ENCODE measurements around the gene PSTPIP1. TPM values are rescaled to one million over a fixed set of nuclear protein-coding genes. Genes with fewer than 3 reads are reported as not detected.
"Not testable (repeated sequence)": the region's sequence is repeated elsewhere in the genome, so short reads cannot be mapped to it uniquely, and the experiment has no call there.

Gene PSTPIP1
- total RNA-seq, 2 donors from 2014 or later: 3.3 to 3.6 TPM

- Histone ChIP-seq H3K27me3 (no peaks in the 10 kb centered on the region), H3K4me1 (no peaks in the 10 kb centered on the region), H3K4me3 (no peak overlapping the region), H3K27ac (peak overlapping the region in 3 of 4 donors; percentile 59 to 73 (median 67)), H3K36me3 (replicated peaks in 1 of 2; ENCODE audit: insufficient read depth in 1 of 2, low read depth in 2 of 2) (no peaks in the 10 kb centered on the region), H3K9me3 (no peaks in the 10 kb centered on the region)
- TF ChIP-seq POLR2A (IDR thresholded peaks at IDR 0.05) (no peak), CTCF (IDR thresholded peaks at IDR 0.05) (no peak)
- ATAC-seq: peak; percentile 72
- 23 to 27% methylated on average over 5 of the region's 5 CpGs for WGBS, 2 donors
- no peak for DNase-seq
- intact Hi-C loops (cut with DNase I): no loop called here
Observed at GRCh38 chr15:76964157-76964556, 30.8 kb upstream of the PSTPIP1 start.

GRCh38 chr15:76966051-76966450 is 28.9 kb upstream of the PSTPIP1 start:
- H3K27me3 ChIP-seq; H3K27ac ChIP-seq; intact Hi-C loops (cut with DNase I); H3K36me3 ChIP-seq (replicated peaks in 1 of 2; ENCODE audit: insufficient read depth in 1 of 2, low read depth in 2 of 2); H3K4me1 ChIP-seq; DNase-seq; H3K9me3 ChIP-seq; H3K4me3 ChIP-seq; ATAC-seq: not testable (repeated sequence)
- WGBS, 2 donors: 81 to 85% methylated on average over 7 of the region's 7 CpGs

- no peaks in the 10 kb centered on the region for H3K9me3 ChIP-seq
- WGBS, 2 donors: 53 to 61% methylated on average over 4 of the region's 4 CpGs
- H3K4me1 ChIP-seq: no peaks in the 10 kb centered on the region
- no peak overlapping the region for H3K4me3 ChIP-seq
- no peaks in the 10 kb centered on the region for H3K36me3 ChIP-seq (replicated peaks in 1 of 2; ENCODE audit: insufficient read depth in 1 of 2, low read depth in 2 of 2)
- no peak overlapping the region for H3K27ac ChIP-seq
- no peak for ATAC-seq
- H3K27me3 ChIP-seq: no peaks in the 10 kb centered on the region
- TF ChIP-seq CTCF (IDR thresholded peaks at IDR 0.05): no peak
- DNase-seq: no peak
- intact Hi-C loops (cut with DNase I): no loop called here
Observed at GRCh38 chr15:76967067-76967466, 27.9 kb upstream of the PSTPIP1 start.

- TF ChIP-seq CTCF (IDR thresholded peaks at IDR 0.05) (no peak), POLR2A (IDR thresholded peaks at IDR 0.05) (no peak)
- Histone ChIP-seq H3K4me3 (no peak overlapping the region), H3K36me3 (replicated peaks in 1 of 2; ENCODE audit: insufficient read depth in 1 of 2, low read depth in 2 of 2) (no peaks in the 10 kb centered on the region), H3K27me3 (no peaks in the 10 kb centered on the region), H3K27ac (no peak overlapping the region), H3K4me1 (no peaks in the 10 kb centered on the region), H3K9me3 (no peaks in the 10 kb centered on the region)
- WGBS, 2 donors: 92 to 94% methylated on average over 1 of the region's 1 CpG
- intact Hi-C loops (cut with DNase I): no loop called here
- ATAC-seq (no peak), DNase-seq (no peak)
Observed at GRCh38 chr15:76968306-76968705, 26.6 kb upstream of the PSTPIP1 start.

GRCh38 chr15:76972389-76973361 is 22.3 kb upstream of the PSTPIP1 start:
- no peak for TF ChIP-seq POLR2A (IDR thresholded peaks at IDR 0.05)
- DNase-seq (no peak), ATAC-seq (no peak)
- WGBS, 2 donors: 54 to 58% methylated on average over 19 to 21 of the region's 21 CpGs
- Histone ChIP-seq H3K9me3 (no peaks in the 10 kb centered on the region), H3K4me3 (no peak overlapping the region), H3K27ac (no peak overlapping the region), H3K4me1 (no peaks in the 10 kb centered on the region), H3K27me3 (no peaks in the 10 kb centered on the region), H3K36me3 (replicated peaks in 1 of 2; ENCODE audit: insufficient read depth in 1 of 2, low read depth in 2 of 2) (no peaks in the 10 kb centered on the region)
- intact Hi-C loops (cut with DNase I): no loop called here
